Measurements from ENCODE around the gene PODNL1. TPM values are rescaled to one million over a fixed set of nuclear protein-coding genes. Genes with fewer than 3 reads are reported as not detected.

The PODNL1 gene
- total and polyA plus RNA-seq, 2 experiments from 2014 or later = 6.2 to 45.3 TPM

GRCh38 chr19:13979686-13980085, 41.5 kb upstream of the PODNL1 start:
- no peaks in the 10 kb centered on the region for H3K79me2 ChIP-seq (ENCODE audit: insufficient read depth)
- H2AFZ ChIP-seq = no peak overlapping the region
- no peaks in the 10 kb centered on the region for H3K9me2 ChIP-seq (ENCODE audit: insufficient read depth)
- in situ Hi-C loops (cut with MboI) = no loop called here
- no peaks in the 10 kb centered on the region for H3F3A ChIP-seq (ENCODE audit: insufficient read depth)
- no peaks in the 10 kb centered on the region for H3K4me1 ChIP-seq (ENCODE audit: insufficient read depth)
- no peaks in the 10 kb centered on the region for H3K27me3 ChIP-seq (replicated peaks; ENCODE audit: insufficient read depth)
- WGBS, 2 experiments (ENCODE audit: low coverage in 1 of 2, low lambda C conversion rate in 2 of 2, missing lambda C conversion rate in 2 of 2) = 93 to 94% methylated on average over 12 of the region's 12 CpGs
- DNase-seq = no peak
- no peak overlapping the region for H3K4me2 ChIP-seq (ENCODE audit: unreplicated experiment)
- H3K27ac ChIP-seq = no peak overlapping the region
- H3K9me3 ChIP-seq (ENCODE audit: low read depth) = no peaks in the 10 kb centered on the region
- TF ChIP-seq EZH2 (IDR thresholded peaks at IDR 0.05; ENCODE audit: insufficient read depth, poor library complexity, severe bottlenecking) (no peak), EZH2phosphoT487 (IDR thresholded peaks at IDR 0.05; ENCODE audit: insufficient read depth, low read depth) (no peak)
- no peaks in the 10 kb centered on the region for H3K36me3 ChIP-seq (ENCODE audit: low read depth)
- no peak overlapping the region for H3K4me3 ChIP-seq
- no peaks in the 10 kb centered on the region for H4K20me1 ChIP-seq (ENCODE audit: insufficient read depth)
- no peak overlapping the region for H3K9ac ChIP-seq

GRCh38 chr19:13979244-13979615, 41.0 kb upstream of the PODNL1 start:
- no peaks in the 10 kb centered on the region for H4K20me1 ChIP-seq (ENCODE audit: insufficient read depth)
- no peaks in the 10 kb centered on the region for H3K27me3 ChIP-seq (replicated peaks; ENCODE audit: insufficient read depth)

GRCh38 chr19:13978351-13979243, 40.4 kb upstream of the PODNL1 start:
- Histone ChIP-seq H3K27me3 (replicated peaks; ENCODE audit: insufficient read depth) (no peaks in the 10 kb centered on the region), H3K4me3 (peak overlapping the region; percentile 37), H4K20me1 (ENCODE audit: insufficient read depth) (no peaks in the 10 kb centered on the region), H3K4me1 (ENCODE audit: insufficient read depth) (no peaks in the 10 kb centered on the region), H3F3A (ENCODE audit: insufficient read depth) (no peaks in the 10 kb centered on the region), H3K27ac (no peak overlapping the region), H3K4me2 (ENCODE audit: unreplicated experiment) (peak overlapping the region; percentile 41), H3K36me3 (ENCODE audit: low read depth) (no peaks in the 10 kb centered on the region), H3K9me2 (ENCODE audit: insufficient read depth) (no peaks in the 10 kb centered on the region), H3K79me2 (ENCODE audit: insufficient read depth) (no peaks in the 10 kb centered on the region), H3K9ac (0 out of 2 replicates have a peak overlapping the region, but pooled peaks have one; percentile 27), H3K9me3 (ENCODE audit: low read depth) (no peaks in the 10 kb centered on the region), H2AFZ (0 out of 2 replicates have a peak overlapping the region, but pooled peaks have one; percentile 45)
- 15 to 16% methylated on average over 18 to 43 of the region's 74 CpGs for WGBS, 2 experiments (ENCODE audit: low coverage in 1 of 2, low lambda C conversion rate in 2 of 2, missing lambda C conversion rate in 2 of 2)
- DNase-seq = peak; percentile 46
- in situ Hi-C loops (cut with MboI) = no loop called here
- TF ChIP-seq EZH2phosphoT487 (IDR thresholded peaks at IDR 0.05; ENCODE audit: insufficient read depth, low read depth) = no peak
- TF ChIP-seq EZH2 (IDR thresholded peaks at IDR 0.05; ENCODE audit: insufficient read depth, poor library complexity, severe bottlenecking) = no peak

More at GRCh38 chr19:13979244-13979615, 41.0 kb upstream of the PODNL1 start:
- Histone ChIP-seq H3K4me3 (peak overlapping the region; percentile 37; the same call in 1 of the 2 replicates), H3K9ac (0 out of 2 replicates have a peak overlapping the region, but pooled peaks have one; percentile 27), H3K9me3 (ENCODE audit: low read depth) (no peaks in the 10 kb centered on the region), H3K9me2 (ENCODE audit: insufficient read depth) (no peaks in the 10 kb centered on the region), H3K27ac (no peak overlapping the region), H3K79me2 (ENCODE audit: insufficient read depth) (no peaks in the 10 kb centered on the region), H3F3A (ENCODE audit: insufficient read depth) (no peaks in the 10 kb centered on the region), H3K36me3 (ENCODE audit: low read depth) (no peaks in the 10 kb centered on the region), H2AFZ (0 out of 2 replicates have a peak overlapping the region, but pooled peaks have one; percentile 45), H3K4me1 (ENCODE audit: insufficient read depth) (no peaks in the 10 kb centered on the region), H3K4me2 (ENCODE audit: unreplicated experiment) (peak overlapping the region; percentile 41)
- TF ChIP-seq EZH2phosphoT487 (IDR thresholded peaks at IDR 0.05; ENCODE audit: insufficient read depth, low read depth) (no peak), EZH2 (IDR thresholded peaks at IDR 0.05; ENCODE audit: insufficient read depth, poor library complexity, severe bottlenecking) (no peak)
- in situ Hi-C loops (cut with MboI) = no loop called here
- 45 to 48% methylated on average over 12 of the region's 12 CpGs for whole genome bisulfite sequencing, 2 experiments (ENCODE audit: low coverage in 1 of 2, low lambda C conversion rate in 2 of 2, missing lambda C conversion rate in 2 of 2)
- no peak for DNase-seq

DNA sequence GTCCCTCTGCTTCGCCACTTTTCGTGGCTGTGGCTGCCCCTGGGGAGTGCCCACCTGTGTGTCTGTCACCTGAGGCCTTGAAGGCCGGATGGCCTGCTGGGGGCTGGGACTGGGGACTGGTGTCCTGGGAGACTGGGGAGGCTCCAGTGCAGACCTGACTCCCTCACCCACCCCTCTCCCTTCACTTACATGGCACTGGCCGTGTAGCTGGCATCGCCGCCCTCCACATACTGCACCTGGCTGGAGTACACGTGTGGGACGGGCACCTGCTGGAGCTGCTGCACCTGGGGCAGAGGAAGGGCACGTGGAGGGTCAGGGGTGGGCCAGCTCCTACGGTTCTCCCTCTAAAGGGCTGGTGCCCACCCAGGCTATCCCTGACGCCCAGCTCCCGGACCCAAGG, 39.6 kb upstream of the PODNL1 start:
- H3K4me1 ChIP-seq (ENCODE audit: insufficient read depth) = no peaks in the 10 kb centered on the region
- no peak for TF ChIP-seq EZH2phosphoT487 (IDR thresholded peaks at IDR 0.05; ENCODE audit: insufficient read depth, low read depth)
- no peak for TF ChIP-seq EZH2 (IDR thresholded peaks at IDR 0.05; ENCODE audit: insufficient read depth, poor library complexity, severe bottlenecking)
- no peak overlapping the region for H3K4me3 ChIP-seq
- 93 to 94% methylated on average over 8 to 12 of the region's 12 CpGs for WGBS, 2 experiments (ENCODE audit: low coverage in 1 of 2, low lambda C conversion rate in 2 of 2, missing lambda C conversion rate in 2 of 2)
- H3K9me2 ChIP-seq (ENCODE audit: insufficient read depth) = no peaks in the 10 kb centered on the region
- H3K27ac ChIP-seq = no peak overlapping the region
- no peak overlapping the region for H3K9ac ChIP-seq
- no peaks in the 10 kb centered on the region for H3K9me3 ChIP-seq (ENCODE audit: low read depth)
- no peaks in the 10 kb centered on the region for H3K36me3 ChIP-seq (ENCODE audit: low read depth)
- H3K27me3 ChIP-seq (replicated peaks; ENCODE audit: insufficient read depth) = no peaks in the 10 kb centered on the region
- in situ Hi-C loops (cut with MboI) = no loop called here
- no peak overlapping the region for H2AFZ ChIP-seq
- no peak for DNase-seq
- no peaks in the 10 kb centered on the region for H3F3A ChIP-seq (ENCODE audit: insufficient read depth)
- no peaks in the 10 kb centered on the region for H3K79me2 ChIP-seq (ENCODE audit: insufficient read depth)
- no peak overlapping the region for H3K4me2 ChIP-seq (ENCODE audit: unreplicated experiment)
- H4K20me1 ChIP-seq (ENCODE audit: insufficient read depth) = no peaks in the 10 kb centered on the region

All from GM23248 (cell line).